ENCODE results near the gene BET1. TPM values are rescaled to one million over a fixed set of nuclear protein-coding genes. Genes with fewer than 3 reads are reported as not detected.

Gene BET1
- total RNA-seq, 1 donor from 2014 or later, result 30.6 TPM

DNA sequence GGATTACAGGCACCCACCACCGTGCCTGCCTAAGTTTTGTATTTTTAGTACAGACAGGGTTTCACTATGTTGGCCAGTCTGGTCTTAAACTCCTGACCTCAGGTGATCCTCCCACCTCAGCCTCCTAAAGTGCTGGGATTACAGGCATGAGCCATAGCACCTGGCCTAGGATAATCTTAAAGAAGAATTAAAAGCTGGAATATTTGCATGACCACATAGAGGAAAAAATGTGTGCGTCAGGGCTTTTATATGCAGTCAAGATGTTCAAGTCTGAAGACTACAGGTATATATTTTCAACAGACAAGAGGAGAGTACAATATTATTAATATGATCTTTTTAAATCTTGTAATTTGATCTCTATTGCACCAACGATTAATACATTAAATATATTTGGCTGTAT lies 43.2 kb downstream of the BET1 start:
- DNase-seq (ENCODE audit: extremely low read depth, low read depth, low spot score), result no peak

DNA sequence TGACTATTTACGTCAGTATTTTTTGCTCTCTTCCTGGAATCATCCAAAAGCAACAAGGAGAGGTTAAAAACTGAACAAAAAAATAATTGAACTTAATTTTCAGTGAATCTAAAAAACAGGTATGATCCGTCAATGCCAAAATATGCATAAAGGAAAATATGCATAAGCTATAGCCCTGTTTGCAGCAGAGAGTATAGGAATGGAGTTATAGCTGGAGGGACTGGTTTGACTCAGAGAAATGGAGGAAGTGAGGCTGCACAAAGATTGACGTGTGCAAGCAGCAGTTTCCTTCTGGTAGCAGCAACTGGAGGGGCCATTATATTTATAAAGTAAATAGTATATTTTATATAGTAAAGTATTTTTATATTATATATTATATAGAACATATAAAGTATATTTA lies 45.5 kb downstream of the BET1 start:
- no peak for DNase-seq (ENCODE audit: extremely low read depth, low read depth, low spot score)

DNA sequence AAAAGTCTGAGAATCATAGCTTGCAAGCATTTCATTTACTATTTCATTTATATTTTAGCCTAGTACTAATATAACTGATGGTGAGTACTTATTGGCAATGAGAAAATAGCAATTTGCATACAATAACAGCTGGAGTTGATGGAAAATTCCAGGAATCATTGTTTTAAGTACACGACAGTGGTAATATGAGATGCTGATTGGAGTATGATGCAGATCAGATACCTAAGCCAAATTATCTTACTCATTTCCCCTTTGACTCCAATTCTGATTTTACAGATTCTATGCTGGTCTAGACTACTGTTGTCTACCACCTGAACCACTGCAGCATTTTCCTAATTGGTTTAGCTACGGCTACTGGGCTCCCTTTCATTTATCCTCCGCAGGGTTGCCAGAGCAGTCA lies 45.9 kb downstream of the BET1 start:
- peak; percentile 67 for DNase-seq (ENCODE audit: extremely low read depth, low read depth, low spot score)

DNA sequence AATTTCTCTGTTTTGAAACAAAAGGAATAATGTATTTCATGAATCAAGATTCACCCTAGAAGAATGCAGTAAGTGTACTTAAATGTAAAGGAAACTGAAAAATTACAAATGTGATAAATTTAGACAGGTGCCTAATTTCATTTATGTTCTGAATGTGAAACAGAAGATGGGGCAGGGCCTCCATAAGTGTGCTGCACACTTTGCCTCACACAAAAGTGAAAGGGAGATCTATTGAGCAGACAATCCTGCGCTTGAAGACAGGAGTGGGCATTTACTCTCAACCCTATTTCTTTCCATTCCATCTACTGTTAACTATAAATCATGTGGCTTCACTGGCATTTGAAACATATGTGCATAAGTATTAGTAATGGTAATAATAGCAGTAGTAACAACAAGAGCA lies 46.4 kb downstream of the BET1 start:
- no peak for DNase-seq (ENCODE audit: extremely low read depth, low read depth, low spot score)

DNA sequence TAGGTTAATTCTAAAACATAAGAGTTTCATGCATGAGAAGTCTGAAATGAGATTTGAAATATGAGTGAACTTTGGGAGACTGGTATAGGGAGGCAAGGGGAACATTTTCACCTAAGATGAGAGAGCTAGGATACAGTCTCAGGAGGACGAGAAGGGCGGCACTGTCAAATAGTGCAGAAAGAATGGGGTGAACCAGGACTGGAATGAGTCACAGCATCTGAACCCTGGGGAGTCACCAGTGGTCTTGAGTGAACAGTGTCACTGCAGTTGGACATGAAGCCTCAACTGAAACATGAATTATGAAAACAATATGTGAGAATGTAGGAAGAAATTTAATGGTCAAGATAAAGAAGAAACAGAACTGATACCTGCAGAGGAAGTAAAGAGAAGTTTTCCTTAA lies 48.9 kb downstream of the BET1 start:
- no peak for DNase-seq (ENCODE audit: extremely low read depth, low read depth, low spot score)

DNA sequence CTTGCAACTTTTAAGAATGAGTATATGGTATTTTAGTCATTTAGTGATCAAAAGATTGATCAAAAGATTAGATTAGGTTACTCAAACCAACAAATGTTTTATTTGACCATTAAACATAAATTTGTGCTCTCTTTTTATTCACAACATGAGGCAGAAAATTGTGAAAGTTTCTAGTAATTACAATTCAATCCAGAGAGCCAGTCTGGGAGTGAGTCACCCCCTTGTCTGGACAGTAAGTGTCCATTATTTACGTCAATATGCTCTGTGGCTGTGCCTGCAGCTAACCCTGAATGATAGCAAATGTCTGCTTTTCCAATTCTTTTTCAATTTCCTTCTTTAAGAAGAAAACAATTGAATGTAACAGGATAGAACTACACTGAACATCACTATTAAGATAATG lies 54.7 kb downstream of the BET1 start:
- no peak for DNase-seq (ENCODE audit: extremely low read depth, low read depth, low spot score)

DNA sequence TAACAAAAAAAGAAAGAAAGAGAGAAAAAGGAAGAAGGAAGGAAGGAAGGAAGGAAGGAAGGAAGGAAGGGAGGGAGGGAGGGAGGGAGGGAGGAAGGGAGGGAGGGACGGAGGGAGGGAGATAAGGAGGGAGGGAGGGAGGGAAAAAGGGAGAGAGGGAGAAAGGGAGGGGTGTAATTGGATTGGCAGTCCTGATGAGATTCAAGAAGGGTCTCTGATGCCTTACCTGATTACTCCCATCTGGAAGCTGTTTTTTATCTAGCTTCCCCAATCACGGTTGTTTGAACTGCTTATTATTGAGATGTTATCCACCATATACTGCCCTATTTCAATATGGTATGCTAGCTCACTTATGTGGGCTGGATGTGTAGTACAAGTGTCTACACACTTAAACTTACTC lies 55.3 kb downstream of the BET1 start:
- DNase-seq (ENCODE audit: extremely low read depth, low read depth, low spot score), result no peak

DNA sequence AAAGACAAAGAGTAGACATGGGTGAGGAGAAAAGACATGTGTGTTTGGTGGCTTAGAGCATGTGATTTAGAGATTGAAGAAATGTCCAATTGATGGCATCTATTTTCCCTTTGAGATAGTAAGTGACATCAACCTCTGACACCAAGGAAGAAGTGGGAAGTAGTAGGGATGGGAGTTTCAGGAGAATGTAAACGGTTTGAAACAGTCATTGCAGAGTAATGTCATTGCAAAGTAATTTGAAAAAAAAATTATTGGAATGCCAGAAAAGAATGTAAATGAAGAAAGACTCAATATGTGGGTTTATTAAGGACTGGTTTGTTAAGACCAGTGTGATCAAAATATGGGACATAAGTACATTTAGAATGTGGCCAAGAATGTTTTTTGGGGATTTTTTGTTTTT lies 56.0 kb downstream of the BET1 start:
- DNase-seq (ENCODE audit: extremely low read depth, low read depth, low spot score), result no peak

DNA sequence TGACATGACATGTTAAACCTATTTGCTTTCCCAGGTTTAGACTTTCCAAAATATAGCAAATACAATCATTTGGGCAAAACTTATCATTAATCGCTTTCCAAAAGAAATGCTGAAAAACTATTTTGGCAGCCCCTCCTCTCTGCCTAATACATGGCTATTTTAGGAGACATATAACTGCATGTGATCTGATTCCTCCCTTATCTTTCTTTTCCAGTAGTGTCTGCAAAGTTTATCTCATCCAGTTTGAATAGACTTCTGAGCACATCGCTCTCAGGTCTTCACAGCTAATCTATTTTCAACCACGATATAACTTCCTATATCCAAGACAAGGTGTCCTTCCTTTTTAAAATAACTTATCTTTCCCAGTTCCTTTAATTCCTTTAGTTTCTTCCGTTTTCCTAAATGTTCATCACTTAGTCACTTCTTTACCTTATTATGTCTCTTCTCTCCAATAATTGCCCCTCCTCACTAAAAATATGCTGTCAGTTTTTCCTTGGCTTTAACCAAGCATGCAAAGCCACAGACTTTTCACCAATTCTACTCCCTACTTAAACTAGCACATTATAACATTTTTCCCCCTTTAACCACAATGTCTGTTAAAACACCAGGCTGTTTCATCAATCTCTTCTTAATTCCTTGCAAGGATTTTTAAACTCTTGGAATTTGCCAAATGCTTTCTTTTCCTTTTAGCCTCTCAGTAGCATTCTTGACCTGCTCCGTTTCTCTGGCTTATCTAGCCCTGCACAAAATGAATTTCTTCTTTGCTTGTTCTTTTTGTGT lies 58.2 kb downstream of the BET1 start:
- no peak for DNase-seq (ENCODE audit: extremely low read depth, low read depth, low spot score)

DNA sequence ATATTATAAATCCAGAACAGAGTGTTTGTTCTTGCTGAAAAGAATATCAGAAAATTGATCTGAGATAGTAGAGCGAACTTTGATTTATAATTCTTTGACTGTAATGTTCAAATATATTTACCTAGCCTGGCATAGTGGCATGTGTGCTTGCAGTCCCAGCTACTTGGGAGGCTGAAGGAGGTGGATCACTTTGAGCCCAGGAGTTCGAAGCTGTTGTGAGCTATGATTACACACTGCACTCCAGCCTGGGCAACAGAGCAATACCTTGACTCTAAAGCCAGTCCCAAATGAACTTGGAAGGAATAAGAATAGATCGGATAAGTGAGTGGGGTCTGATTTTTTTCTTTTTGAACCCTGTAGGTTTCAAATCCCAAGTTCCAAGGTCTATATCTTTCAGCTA lies 59.1 kb downstream of the BET1 start:
- DNase-seq (ENCODE audit: extremely low read depth, low read depth, low spot score), result no peak

DNA sequence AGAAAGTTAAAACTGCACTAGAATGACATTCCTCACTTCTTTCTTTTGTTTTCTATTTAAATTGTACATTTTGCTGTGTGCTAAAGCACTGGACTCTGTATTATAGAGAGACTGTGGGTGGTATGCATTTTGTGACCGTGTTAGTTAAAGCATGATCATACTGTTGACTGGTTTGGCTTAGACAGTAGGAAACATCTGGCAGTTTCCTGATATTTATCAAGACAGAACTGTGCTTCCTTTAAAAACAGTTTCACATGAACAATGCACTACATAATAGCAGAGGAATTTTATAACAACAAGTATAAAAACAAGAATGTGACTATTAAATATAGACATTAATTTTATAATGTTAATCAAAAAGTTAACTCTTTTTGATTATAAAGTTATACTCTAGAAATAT lies 59.5 kb downstream of the BET1 start:
- no peak for DNase-seq (ENCODE audit: extremely low read depth, low read depth, low spot score)

DNA sequence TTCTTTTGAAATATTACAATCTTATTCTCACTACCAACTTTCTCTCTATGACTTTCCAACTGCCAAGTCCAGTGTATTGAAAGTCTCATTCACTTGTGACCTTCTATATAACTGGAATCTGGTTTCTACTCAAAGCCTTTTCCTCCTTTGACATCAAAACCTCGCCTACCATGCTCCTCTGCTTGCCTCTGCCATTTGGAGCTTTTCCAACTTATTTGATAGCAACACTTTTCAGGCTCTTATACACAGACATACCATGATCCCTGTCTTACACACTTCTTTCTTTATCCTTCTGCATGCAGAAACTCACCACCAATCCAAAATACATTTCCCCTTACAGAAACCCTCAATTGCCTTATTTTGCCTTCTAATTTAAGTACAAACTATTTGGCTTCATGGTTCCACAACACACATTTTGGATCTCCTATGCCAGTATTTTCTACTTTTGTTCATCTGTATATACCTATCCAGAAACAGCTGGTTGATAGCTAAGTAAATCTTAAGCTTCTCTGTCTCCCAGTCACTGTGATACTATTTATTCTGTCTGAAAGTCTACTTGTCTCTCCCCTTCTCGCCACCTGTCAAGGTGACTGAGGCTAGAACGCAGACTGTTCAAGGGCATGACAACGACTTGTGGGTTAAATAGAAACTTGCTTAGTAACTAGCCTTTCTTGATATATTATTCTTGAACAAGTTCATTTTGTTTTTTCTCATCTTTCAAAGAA lies 60.2 kb downstream of the BET1 start:
- DNase-seq (ENCODE audit: extremely low read depth, low read depth, low spot score), result no peak

Other genes starting within 250 kb of the BET1 start
- gene TFPI2, start 113.6 kb downstream of the BET1 start, total RNA-seq, result 152 and 232 TPM in 2 replicates
- not detected in 2 replicates for gene GNGT1, start 97.8 kb downstream of the BET1 start, total RNA-seq
- gene GNG11, start 82.6 kb downstream of the BET1 start, total RNA-seq, result 302 and 318 TPM in 2 replicates